Activated gamma-delta T cell treated with anti-CD3 and anti-CD28 coated beads, Interleukin-2, amount 50 U/mL, for 16 hours (primary cell): ENCODE measurements around the gene CYP2W1.

ENCODE experiments used
- DNase-seq: peaks from one replicate; pipeline ENCODE4 v3.0.0-alpha.2; 2020; ENCODE audit warnings: low read depth

Gene CYP2W1

DNA sequence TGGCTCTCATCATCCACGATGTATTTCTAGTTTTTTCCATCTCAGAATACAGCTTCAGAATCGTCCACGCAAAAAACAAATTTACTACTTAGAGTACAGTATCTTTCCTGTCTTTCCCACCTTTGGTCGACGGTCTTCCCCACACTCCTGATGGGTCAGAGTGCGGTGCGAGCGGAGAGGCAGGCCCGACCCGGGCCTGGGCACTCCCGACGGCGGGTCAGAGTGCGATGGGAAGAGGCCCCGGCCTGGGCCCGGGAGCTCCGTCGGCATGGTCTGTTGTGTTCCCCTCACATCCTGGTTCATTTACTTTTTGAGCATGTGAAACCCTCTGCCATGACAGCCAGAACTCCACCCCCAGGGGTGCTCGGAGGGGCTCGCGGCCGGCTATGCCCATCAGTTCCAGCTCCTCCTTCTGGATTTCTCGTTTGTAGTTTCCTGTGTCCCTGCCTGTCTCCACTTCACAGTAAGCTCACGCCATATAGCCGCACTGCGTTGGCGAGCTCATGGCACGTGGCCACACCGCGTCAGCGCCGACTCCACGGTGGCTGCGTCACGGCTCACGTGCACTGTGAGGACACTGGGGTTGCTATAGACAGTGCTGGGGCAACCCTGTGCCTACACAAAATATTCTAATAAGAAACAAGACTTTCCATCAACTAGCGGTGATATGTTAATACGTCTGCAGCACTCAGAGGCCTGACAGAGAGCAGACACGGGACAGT is 15.5 kb upstream of the CYP2W1 start:
- DNase-seq, result no peak

DNA sequence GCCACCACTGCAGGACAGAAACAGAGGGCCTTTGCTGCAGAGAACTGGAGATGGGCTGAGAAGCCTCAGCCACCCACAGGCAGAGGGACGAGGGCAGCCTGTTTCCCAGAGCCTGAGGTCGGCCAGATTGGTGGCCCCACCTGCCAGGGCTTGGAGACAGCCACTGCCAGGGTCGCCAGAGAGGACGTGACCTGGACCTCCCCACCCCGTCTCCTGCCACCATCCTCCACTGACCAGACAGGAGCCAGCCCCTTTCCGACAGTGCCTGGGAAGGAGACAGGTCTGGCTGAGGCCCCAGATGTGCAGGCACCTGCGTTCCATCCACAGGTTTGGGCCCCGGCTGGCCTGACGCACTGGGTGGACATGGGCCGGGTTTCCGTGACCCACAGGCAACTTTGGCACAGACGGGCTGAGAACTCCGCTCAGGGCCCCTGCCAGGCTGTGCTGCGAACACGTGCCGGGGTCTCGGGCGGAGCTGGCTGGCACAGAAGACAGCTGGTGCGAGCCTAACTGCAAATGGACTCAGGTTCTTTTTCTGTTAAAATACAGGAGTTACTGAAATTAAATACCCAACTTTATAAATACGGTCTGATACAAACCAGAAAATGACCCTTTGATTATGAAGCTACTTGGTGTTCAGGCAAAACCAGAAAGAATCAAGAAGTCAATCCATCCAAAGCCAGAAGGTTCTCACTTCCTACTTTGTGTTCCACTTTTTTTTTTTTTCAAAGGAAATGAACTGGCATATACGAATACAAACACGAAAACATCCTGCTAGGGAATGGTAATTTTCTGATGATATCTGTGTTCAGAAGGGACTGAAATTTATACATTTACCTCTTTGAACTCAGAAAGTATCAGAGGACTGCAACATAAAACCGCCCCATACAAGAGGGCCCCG is 14.5 kb upstream of the CYP2W1 start:
- DNase-seq, result no peak

DNA sequence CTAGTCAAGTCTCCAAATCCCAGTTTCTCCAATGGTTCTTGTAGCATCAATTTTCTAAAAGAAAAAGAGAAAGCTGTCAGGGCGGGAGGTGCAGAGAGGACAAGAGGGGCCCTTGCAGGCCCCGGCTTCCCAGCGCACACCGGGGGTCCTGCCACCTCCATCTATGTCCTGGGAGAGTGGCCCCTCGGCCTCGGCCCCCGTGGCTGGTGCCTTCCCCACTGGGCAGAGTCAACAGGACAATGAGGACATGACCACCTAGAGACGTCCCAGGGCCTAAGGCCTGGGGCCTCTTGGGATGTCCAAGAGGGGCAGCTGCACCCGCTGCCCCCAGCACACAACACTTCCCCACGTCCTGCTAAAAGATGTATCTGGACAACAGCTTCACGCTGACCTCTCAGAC is 13.6 kb upstream of the CYP2W1 start:
- no peak for DNase-seq

DNA sequence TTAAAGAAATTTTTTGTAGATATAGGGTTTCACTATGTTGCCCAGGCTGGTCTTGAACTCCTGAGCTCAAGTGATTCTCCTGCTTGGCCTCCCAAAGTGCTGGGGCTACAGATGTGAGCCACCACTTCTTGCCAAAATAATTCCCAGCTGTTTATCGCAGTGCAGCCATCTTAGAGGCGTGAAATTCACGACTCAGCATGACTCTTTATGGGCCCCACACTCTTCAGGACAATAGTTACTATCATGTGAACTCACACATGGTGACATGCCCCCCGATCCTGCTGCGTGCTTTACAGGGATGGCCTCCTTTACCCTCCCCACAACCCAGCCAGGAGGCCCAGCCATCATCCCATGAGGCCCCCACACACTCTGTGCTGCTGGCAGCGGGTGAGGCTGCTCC is 12.2 kb upstream of the CYP2W1 start:
- no peak for DNase-seq

DNA sequence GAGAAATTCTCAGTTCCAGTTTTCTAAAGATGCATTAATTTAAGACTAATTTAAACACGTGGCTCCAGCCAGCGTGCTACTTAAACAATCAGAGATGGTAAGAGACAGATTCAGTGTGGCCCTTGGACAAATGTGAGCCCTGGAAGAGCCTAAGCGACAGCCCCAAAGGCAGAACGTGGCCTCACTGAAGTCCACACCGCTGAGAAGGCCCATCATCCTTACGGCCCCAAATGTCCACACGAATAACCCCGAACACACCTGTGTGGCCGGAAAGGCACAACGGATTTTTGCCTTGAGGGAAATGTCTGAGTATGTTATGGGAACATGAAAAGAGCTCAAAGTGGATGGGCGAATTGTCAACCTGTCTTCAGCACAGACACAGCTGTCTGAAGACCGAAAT is 10.9 kb upstream of the CYP2W1 start:
- no peak for DNase-seq

DNA sequence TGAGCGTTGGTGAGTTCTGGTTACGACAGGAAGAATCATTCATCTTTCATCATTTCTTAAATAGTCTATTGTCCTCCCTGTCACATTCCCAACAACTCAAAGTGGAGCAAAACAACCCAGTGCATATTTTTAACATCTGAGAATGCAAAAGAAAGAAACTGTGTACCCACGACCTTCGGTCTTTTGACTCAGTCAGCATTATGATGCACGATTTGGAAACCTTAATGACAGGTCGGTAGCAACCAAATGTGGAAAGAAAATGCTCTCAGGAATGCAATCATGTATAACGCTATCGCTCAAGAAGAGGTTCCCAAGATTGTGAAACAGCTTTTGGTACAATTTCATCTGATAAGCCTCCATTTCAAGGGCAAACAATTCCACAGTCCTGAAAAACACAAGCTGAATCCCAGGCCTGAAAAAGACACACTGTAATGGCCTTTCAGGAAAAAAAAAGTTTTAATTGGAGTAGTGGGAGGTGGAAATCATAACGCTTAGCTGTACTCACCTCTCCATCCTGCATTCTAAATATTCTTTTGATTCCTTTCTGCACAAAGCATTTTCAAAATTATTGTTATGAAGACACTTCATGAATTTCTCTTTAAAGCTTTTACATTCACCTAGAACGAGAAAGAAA is 10.2 kb upstream of the CYP2W1 start:
- DNase-seq, result no peak

DNA sequence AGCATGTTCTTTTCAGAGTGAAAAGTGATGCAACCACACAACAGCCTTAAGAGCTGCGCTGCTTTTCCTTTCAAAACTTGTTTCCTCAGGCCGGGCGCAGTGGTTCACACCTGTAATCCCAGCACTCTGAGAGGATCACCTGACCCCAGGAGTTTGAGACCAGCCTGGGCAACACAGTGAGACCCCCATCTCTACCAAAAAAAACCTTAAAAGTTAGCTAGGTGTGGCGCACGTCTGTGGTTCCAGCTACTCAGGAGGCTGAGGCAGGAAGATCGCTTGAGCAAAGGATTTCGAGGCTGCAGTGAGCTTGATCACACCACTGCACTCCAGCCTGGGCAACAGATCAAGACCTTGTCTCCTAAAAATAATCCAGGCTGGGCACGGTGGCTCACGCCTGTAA is 9.7 kb upstream of the CYP2W1 start:
- DNase-seq, result no peak

DNA sequence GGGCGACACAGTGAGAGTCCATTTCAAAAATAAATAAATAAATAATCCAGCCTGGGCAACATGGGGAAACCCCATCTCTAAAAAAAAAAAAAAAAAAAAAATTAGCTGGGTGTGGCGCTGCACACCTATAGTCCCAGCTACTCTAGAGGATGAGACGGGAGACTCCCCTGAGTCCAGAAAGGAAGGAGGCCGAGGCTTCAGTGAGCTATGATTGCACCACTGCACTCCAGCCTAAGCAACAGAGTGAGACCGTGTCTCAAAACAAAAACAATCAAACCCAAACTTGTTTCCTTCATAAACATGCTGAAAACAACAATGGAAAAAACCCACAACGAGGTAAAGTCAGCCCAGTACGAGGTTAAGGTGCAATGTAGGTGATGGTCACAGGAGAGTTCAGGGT is 8.8 kb upstream of the CYP2W1 start:
- no peak for DNase-seq

DNA sequence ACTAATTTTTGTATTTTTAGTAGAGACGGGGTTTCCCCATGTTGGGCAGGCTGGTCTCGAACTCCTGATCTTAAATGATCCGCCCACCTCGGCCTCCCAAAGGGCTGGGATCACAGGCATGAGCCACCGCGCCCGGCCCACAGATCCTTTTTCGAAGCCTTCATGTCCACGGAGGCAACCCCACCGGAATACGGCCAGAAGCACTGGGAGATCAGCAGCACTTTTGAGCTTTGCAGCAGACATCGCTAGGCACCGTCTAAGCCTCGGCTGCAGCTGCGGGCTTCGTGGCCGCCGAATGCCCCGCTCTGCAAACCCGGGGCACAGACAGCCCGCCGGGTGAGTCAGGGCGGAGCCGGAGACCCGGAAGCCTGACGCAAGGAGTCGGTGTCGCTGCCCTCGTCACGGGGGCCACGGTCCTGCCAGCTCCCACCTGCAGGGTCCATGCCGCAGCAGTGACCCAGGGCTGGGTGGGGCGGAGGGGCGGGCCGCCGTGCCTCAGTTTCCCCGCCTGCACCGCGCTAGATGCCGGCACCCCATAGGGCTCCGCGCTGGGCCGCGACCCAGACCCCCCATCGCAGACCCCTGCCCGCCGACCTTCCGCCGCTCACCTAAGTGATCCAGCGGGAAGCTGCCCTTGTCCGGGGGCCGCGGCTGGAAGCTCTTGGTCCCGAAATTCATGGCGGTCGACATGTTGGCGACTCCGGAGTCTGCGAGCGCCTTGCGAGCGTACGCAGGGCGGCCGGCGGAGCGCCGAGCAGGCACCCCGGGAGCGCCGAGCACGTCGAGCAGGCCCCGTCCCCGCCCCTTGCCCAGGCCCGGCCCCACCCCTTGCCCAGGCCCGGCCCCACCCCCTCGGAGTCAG is 7.9 kb upstream of the CYP2W1 start, which contains the start of gene COX19:
TSS of gene COX19 (minus strand) at position 730 of the 862 bp plus-strand sequence. CDS start at position 690, 40 bp downstream.
- DNase-seq, result peak; percentile 84

DNA sequence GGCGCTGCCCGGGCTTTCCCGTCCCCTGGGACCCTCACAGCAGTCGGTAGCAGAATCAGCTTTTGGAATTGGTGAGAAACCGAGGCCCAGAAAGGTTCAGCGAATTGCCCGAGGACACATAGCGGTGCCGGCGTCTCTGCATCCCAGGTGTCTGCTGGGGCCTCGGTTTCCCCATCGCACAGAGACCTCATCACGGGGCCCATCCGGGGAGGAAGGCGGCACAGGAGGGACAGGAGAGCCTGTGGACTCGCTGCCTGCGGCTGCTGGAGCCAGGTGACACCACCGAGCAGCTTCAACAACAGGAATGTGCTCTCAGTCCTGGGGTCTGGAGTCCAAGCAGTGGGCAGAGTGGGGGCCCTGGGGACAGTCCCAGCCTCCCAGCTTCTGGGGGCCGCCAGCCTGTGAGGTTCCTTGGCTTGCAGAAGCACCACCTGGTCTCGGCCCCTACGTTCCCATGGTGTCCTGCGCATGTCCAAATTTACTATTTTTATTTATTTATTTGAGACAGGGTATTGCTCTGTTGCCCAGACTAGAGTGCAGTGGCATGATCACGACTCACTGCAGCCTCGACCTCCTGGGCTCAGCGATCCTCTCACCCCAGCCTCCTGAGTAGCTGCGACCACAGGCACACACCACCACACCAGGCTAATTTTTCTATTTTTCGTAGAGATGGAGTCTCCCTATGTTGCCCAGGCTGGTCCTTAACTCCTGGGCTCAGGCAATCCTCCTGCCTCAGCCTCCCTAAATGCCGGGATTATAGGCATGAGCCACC is 7.1 kb upstream of the CYP2W1 start:
- DNase-seq, result no peak

DNA sequence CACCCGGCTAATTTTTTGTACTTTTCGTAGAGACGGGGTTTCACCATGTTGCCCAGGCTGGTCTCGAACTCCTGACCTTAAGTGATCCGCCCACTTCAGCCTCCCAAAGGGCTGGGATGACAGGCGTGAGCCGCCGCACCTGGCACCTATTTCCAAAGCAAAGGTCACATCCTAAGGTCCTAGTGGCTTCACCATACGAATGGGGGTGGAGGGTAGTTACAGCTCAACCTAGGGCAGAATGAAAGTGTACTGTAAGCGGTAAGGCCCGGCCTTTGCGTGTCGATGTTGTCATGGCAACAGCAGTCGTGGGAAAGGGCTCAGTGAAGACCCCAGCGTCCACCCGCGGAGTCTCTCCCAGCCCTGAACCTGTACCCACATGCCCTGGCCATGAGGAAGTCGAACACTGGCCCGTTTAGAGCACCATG is 6.1 kb upstream of the CYP2W1 start:
- no peak for DNase-seq

DNA sequence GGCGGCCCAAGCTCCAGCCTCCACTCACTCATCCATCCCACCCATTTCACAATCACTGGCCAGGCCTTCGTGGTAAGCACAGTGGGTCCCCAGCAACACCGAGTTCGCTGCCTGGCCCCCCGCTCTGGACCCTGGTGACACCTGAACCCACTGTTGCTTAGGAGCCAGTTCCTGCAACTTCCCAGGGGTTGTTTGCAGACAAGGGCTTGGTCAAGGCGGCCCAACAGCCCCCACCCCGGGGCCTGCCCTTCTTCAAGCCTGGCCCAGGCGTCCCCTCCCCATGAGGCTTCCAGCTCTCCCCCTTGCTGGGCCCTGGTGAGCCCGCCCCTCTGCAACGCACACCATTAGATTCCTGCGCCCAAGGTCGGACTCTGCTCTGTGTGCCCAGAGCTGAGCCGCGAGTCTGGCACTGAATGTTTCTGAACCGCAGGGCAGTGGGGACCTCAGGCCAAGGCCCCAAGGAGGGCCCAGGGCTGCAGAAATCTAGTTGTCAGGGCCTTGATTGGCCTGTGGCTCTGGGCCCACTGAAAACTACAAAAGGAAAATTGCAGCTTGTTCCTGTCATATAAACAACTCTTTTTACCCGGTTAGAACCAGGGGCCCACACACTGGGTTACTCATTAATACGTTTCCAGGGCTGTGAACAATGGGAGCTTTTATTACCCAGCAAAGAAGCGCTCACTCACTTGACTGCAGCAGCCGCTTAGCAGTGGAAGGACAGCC is 5.5 kb upstream of the CYP2W1 start:
- no peak for DNase-seq

DNA sequence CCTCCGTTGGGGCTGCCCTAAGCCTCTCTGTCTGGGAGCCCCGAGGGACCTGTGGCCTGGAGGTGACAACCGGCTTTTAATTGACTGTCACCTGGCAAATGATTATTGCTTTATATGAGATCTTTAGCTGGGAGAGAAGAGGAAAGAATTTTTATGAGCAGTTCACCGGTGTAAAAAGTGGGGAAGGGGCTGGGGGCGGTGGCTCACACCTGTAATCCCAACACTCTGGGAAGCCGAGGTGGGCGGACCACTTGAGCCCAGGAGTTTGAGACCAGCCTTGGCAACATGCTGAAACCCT is 5.0 kb upstream of the CYP2W1 start:
- DNase-seq, result no peak

DNA sequence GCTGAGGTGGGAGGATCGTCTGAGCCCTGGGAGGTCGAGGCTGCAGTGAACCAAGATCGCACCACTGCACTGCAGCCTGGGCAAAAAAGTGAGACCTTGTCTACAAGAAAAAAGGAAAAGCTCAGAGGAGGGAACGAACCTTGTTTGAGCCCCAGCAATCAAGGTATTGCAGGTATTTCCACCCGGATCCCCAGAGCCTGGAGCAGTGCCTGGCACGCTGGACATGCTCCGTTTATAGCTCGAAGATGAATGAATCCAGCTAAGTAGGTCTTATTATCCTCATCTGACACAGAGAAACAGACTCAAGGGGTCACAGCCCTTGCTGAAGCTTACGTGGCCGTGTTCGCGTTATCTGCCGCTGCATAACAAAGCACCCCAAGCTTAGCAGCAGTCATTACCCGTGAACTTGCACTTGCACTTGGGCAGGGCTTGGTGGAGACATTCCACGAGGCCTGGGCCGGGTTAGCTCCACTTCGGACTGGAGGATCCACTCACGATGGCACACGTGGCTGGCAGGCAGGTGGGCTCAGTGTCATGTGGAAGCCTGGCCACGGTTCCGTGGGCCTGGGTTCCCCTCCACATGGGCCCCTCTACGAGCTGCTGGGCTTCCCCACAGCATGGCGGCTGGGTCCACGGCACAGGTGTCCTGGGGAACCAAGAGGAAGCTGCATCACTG is 4.4 kb upstream of the CYP2W1 start:
- DNase-seq, result no peak

DNA sequence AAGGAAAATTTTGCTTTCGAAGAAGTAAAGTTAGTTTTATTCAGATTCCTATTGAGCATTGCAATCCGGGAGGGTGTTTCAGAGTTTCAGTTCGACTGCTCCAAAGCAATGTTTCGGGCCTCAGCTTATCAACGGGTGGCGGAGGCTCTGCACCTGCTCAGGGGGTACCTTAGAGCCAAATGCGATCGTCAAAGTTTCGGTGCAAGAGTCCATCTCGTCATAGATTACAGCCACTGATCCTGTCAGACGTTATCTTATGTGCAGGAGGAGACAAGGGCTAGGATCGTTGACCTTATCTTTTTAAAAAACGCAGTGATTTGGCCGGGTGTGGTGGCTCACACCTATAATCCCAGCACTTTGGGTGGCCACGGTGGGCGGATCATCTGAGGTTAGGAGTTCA is 3.8 kb upstream of the CYP2W1 start:
- DNase-seq, result no peak

DNA sequence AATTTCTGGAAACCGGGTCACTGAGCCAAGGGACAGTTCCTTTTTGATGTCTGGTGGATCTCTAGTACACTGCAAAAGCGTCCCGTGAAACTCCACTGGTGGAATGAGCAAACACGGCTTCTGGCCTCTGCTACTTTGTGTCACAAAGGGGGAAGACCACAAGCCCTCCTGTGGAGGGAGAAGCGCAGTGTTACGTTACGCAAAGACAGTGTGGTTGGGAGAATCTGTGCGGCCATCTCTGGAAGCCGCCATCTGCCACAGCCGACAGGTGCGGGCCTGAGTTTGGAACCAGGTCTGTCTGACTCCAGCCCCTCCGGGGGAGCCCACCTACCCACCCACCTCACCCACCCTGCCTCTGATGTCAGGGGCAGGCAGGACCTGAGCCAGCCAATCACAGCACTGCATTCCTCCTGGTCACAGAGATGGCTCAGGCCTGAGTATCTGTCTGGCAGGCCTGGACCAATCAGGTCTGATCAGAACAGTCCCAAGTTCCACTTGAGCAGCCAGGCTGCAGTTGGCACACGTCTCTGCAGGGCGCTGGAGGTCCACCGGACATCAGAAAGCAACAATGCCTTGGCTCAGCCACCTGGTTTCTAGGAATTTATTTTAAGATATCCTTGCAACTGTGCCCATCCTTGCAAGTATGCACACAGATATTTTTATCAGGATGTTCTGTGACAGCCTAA is 3.0 kb upstream of the CYP2W1 start:
- DNase-seq, result no peak

DNA sequence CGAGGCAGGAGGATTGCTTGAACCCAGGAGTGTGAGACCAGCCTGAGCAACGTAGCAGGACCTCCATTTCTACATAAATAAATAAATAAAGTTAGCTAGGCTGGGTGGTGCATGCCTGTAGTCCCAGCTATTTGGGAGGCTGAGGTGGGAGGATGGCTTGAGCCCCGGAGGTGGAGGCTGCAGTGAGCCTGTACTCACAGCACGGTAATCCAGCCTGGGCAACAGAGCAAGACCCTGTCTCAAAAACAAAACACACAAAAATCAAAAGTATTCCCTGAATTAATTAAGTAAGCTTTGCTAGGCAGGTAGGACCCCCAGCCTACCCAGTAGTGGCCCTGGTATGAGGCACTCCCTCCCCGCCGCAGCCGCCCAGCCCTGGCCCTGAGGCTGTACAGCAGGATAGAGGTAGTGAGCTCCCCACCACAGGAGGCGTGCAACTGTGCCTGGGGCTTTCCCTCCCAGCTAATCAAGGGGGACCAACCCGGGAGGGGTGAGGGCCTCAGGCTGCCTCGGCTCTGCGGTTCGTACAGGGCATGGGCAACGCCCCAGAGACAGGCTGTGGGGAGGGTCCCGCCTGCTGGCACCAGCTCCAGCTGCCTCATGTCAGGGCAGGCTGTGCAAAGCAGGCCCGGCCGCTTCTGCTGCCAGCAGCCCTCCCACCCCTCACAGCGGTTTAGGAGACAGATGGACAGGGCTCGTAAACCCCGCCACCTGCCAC is 1.0 kb upstream of the CYP2W1 start:
- DNase-seq, result no peak

DNA sequence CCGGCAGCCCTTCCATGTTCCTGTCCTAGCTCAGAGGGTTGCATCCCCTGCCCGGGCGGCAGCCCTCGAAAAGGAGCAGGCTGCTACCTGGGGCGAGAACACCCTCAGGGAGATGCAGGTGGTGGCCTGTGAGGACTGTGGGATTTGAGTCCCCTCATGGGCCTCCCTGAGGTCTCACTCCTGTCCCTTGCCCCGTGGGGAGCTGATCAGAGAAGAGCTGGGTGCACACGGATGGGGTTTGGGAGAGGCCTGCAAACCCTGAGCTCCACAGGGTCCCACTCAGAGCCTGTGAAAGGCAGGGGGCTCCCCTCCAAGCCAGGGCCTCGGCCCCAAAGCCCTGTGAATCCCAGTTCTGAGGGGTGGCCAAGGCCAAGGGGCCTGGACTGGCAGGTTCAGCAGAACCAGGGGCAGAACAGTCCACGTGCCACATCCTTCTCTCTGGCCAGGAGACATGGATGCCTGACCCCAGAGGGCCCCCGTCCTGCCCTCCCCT is 424 bp upstream of the CYP2W1 start:
- no peak for DNase-seq
